Ramos (cell line): ENCODE measurements around the gene PIP5KL1.

Experiments
- in situ Hi-C: fragments of 300-500 bp; cut with MboI; formaldehyde crosslinking; loops from one replicate; pipeline ENCODE4 v1.14.3; 2022; ENCODE audit warnings: low sequenced_read_pairs; ENCODE audit not compliant: unreplicated experiment

The PIP5KL1 gene

GRCh38 chr9:127930231-127931091 lies at the start of gene PIP5KL1:
Gene PIP5KL1 (minus strand): TSS chr9:127930777. CDS start chr9:127930752, 25 bp downstream.
- in situ Hi-C loops = no loop called here

- in situ Hi-C loops = no loop called here
Measured at GRCh38 chr9:127980060-127980705, 49.6 kb upstream of the PIP5KL1 start.

GRCh38 chr9:127979333-127980059 lies 48.9 kb upstream of the PIP5KL1 start:
- in situ Hi-C loops = no loop called here

GRCh38 chr9:127979015-127979332 lies 48.4 kb upstream of the PIP5KL1 start:
- in situ Hi-C loops = no loop called here

GRCh38 chr9:127977884-127978647 lies 47.5 kb upstream of the PIP5KL1 start:
- in situ Hi-C loops = no loop called here

- in situ Hi-C loops = no loop called here
Measured at GRCh38 chr9:127977009-127977883, 46.7 kb upstream of the PIP5KL1 start.

GRCh38 chr9:127976498-127976897 lies 45.9 kb upstream of the PIP5KL1 start:
- in situ Hi-C loops = no loop called here

GRCh38 chr9:127975376-127976315 lies 45.1 kb upstream of the PIP5KL1 start:
- in situ Hi-C loops = no loop called here

- in situ Hi-C loops = no loop called here
Measured at GRCh38 chr9:127974769-127975261, 44.2 kb upstream of the PIP5KL1 start.

- in situ Hi-C loops = no loop called here
Measured at GRCh38 chr9:127974001-127974768, 43.6 kb upstream of the PIP5KL1 start.

GRCh38 chr9:127973169-127974000 lies 42.8 kb upstream of the PIP5KL1 start:
- in situ Hi-C loops = no loop called here

GRCh38 chr9:127972236-127972871 lies 41.8 kb upstream of the PIP5KL1 start:
- in situ Hi-C loops = no loop called here

GRCh38 chr9:127971357-127972235 lies 41.0 kb upstream of the PIP5KL1 start:
- in situ Hi-C loops = no loop called here

GRCh38 chr9:127970401-127971313 lies 40.1 kb upstream of the PIP5KL1 start:
- in situ Hi-C loops = no loop called here
